Thoracic aorta (tissue), 2 donors: ENCODE data around the gene ROR1. TPM values are rescaled to one million over a fixed set of nuclear protein-coding genes. Genes with fewer than 3 reads are reported as not detected.

Experiments used
- ATAC-seq: fragments of 150-250 bp; one replicate; pipeline ENCODE4 v1.8.0; 2017; ENCODE audit warnings: low read depth; ENCODE audit not compliant: insufficient number of reproducible peaks, low FRiP score
- DNase-seq: peaks from one replicate; pipeline ENCODE4 v3.0.0-alpha.2; 2020; ENCODE audit warnings: low spot score
- H3K27ac ChIP-seq, 2 donors: fragments of 200-600 bp; sonication (generic); 1 replicate in 1 of 2; 2 replicates in 1 of 2; pipeline ENCODE4 v1.5.1; 2016; ENCODE audit warnings: mild to moderate bottlenecking in 2 of 2, moderate library complexity in 2 of 2
- H3K27me3 ChIP-seq: fragments of 200-600 bp; sonication (generic); replicated peaks from 2 replicates; pipeline ENCODE4 v1.6.0; 2016; ENCODE audit warnings: mild to moderate bottlenecking; ENCODE audit not compliant: insufficient read depth
- H3K36me3 ChIP-seq: fragments of 200-600 bp; sonication (generic); one replicate; pipeline ENCODE4 v1.5.1; 2016
- H3K4me1 ChIP-seq, 2 donors: fragments of 200-600 bp; sonication (generic); 1 replicate in 1 of 2; 2 replicates in 1 of 2; pipeline versions ENCODE4 v1.5.1 to v1.6.0; 2016; ENCODE audit warnings: low read depth in 2 of 2, mild to moderate bottlenecking in 1 of 2; ENCODE audit not compliant: control insufficient read depth in 1 of 2
- H3K4me3 ChIP-seq: fragments of 200-600 bp; sonication (generic); 2 replicates; pipeline ENCODE4 v1.5.1; 2016; ENCODE audit warnings: mild to moderate bottlenecking
- H3K9me3 ChIP-seq: fragments of 200-600 bp; sonication (generic); 2 replicates; pipeline ENCODE4 v1.5.1; 2016
- CTCF ChIP-seq: fragments of 200-600 bp; sonication (generic); IDR thresholded peaks from one replicate; pipeline ENCODE4 v1.5.1; 2019; ENCODE audit warnings: antibody characterized with exemption
- total RNA-seq, 2 donors: library from RNA; depleted of rRNA; stranded (reverse); fragments of >200 nt; gene quantifications; one replicate each; pipeline versions ENCODE4 v1.1.0 to v1.2.3, GENCODE V29; 2016

The ROR1 gene
- total RNA-seq, 2 donors from 2014 or later: 41.2 to 51.8 TPM

- peaks cover 7 to 80% of the 10 kb centered on the region in 2 donors for H3K4me1 ChIP-seq
- peak overlapping the region; percentile 62 to 63 for H3K27ac ChIP-seq
- H3K4me3 ChIP-seq: peak overlapping the region; percentile 51
Observed at GRCh38 chr1:63913533-63913932, 139.7 kb downstream of the ROR1 start.

GRCh38 chr1:63914241-63914640 is 140.4 kb downstream of the ROR1 start:
- H3K36me3 ChIP-seq: no peaks in the 10 kb centered on the region
- H3K4me1 ChIP-seq: peaks cover 10 to 80% of the 10 kb centered on the region in 2 donors
- ATAC-seq: no peak
- no peak for DNase-seq
- no peaks in the 10 kb centered on the region for H3K27me3 ChIP-seq
- TF ChIP-seq CTCF: no peak
- peak overlapping the region; percentile 51 for H3K4me3 ChIP-seq
- no peaks in the 10 kb centered on the region for H3K9me3 ChIP-seq
- peak overlapping the region; percentile 62 to 63 for H3K27ac ChIP-seq

More at GRCh38 chr1:63913533-63913932, 139.7 kb downstream of the ROR1 start:
- ATAC-seq (no peak), DNase-seq (no peak)
- Histone ChIP-seq H3K9me3 (no peaks in the 10 kb centered on the region), H3K36me3 (no peaks in the 10 kb centered on the region), H3K27me3 (no peaks in the 10 kb centered on the region)
- no peak for TF ChIP-seq CTCF

GRCh38 chr1:63914706-63915105 is 140.9 kb downstream of the ROR1 start:
- DNase-seq (no peak), ATAC-seq (no peak)
- H3K36me3 ChIP-seq: no peaks in the 10 kb centered on the region
- TF ChIP-seq CTCF: no peak
- peaks cover 10 to 78% of the 10 kb centered on the region in 2 donors for H3K4me1 ChIP-seq
- no peak overlapping the region for H3K4me3 ChIP-seq
- H3K27ac ChIP-seq: peak overlapping the region in 1 of 2 donors; percentile 62
- no peaks in the 10 kb centered on the region for H3K27me3 ChIP-seq
- H3K9me3 ChIP-seq: no peaks in the 10 kb centered on the region

GRCh38 chr1:63915121-63915520 is 141.3 kb downstream of the ROR1 start:
- ATAC-seq (no peak), DNase-seq (no peak)
- Histone ChIP-seq H3K27ac (no peak overlapping the region), H3K9me3 (no peaks in the 10 kb centered on the region), H3K27me3 (no peaks in the 10 kb centered on the region), H3K36me3 (no peaks in the 10 kb centered on the region), H3K4me1 (peaks cover 10 to 78% of the 10 kb centered on the region in 2 donors), H3K4me3 (no peak overlapping the region)
- TF ChIP-seq CTCF: no peak

GRCh38 chr1:63916485-63917360 is 142.9 kb downstream of the ROR1 start:
- Histone ChIP-seq H3K36me3 (no peaks in the 10 kb centered on the region), H3K4me1 (peaks cover 14 to 86% of the 10 kb centered on the region in 2 donors), H3K27ac (no peak overlapping the region), H3K4me3 (no peak overlapping the region), H3K27me3 (no peaks in the 10 kb centered on the region), H3K9me3 (no peaks in the 10 kb centered on the region)
- ATAC-seq: no peak
- no peak for DNase-seq
- TF ChIP-seq CTCF: no peak
